Measurements from ENCODE around the gene DENND1A.

DENND1A gene

GRCh38 chr9:123377211-123377971 is 552.5 kb downstream of the DENND1A start:
- no peak for TF ChIP-seq EZH2phosphoT487 (conservative IDR thresholded peaks at IDR 0.05; ENCODE audit: low read length)
- TF ChIP-seq CTCF (IDR thresholded peaks at IDR 0.05; ENCODE audit: insufficient read depth, low read length, poor library complexity, severe bottlenecking), result no peak
- Histone ChIP-seq H3F3A (ENCODE audit: insufficient read depth) (no peaks in the 10 kb centered on the region), H3K27me3 (ENCODE audit: low read length) (no peaks in the 10 kb centered on the region), H3K36me3 (ENCODE audit: low read length) (no peaks in the 10 kb centered on the region), H3K27ac (ENCODE audit: low read depth, low read length) (no peak overlapping the region), H3K9me3 (ENCODE audit: insufficient read depth, low read length) (no peaks in the 10 kb centered on the region), H3K9me2 (replicated peaks; ENCODE audit: insufficient read depth, low read length) (no peaks in the 10 kb centered on the region), H4K20me1 (ENCODE audit: low read depth, low read length) (no peaks in the 10 kb centered on the region), H3K79me2 (ENCODE audit: insufficient read depth, low read length) (no peaks in the 10 kb centered on the region), H3K4me2 (ENCODE audit: low read depth, low read length, poor library complexity, severe bottlenecking) (no peak overlapping the region), H3K4me3 (ENCODE audit: insufficient read depth, low read length, poor library complexity, severe bottlenecking) (no peak overlapping the region), H2AFZ (ENCODE audit: low read depth, low read length, severe bottlenecking) (no peak overlapping the region), H3K9ac (ENCODE audit: low read length) (no peak overlapping the region)

GRCh38 chr9:123376218-123377071 is 553.5 kb downstream of the DENND1A start:
- Histone ChIP-seq H2AFZ (ENCODE audit: low read depth, low read length, severe bottlenecking) (no peak overlapping the region), H3K27ac (ENCODE audit: low read depth, low read length) (no peak overlapping the region), H3K4me2 (ENCODE audit: low read depth, low read length, poor library complexity, severe bottlenecking) (no peak overlapping the region), H4K20me1 (ENCODE audit: low read depth, low read length) (no peaks in the 10 kb centered on the region), H3F3A (ENCODE audit: insufficient read depth) (no peaks in the 10 kb centered on the region), H3K9me3 (ENCODE audit: insufficient read depth, low read length) (no peaks in the 10 kb centered on the region), H3K79me2 (ENCODE audit: insufficient read depth, low read length) (no peaks in the 10 kb centered on the region), H3K9ac (ENCODE audit: low read length) (no peak overlapping the region), H3K36me3 (ENCODE audit: low read length) (no peaks in the 10 kb centered on the region), H3K27me3 (ENCODE audit: low read length) (no peaks in the 10 kb centered on the region), H3K4me3 (ENCODE audit: insufficient read depth, low read length, poor library complexity, severe bottlenecking) (no peak overlapping the region), H3K9me2 (replicated peaks; ENCODE audit: insufficient read depth, low read length) (no peaks in the 10 kb centered on the region)
- TF ChIP-seq CTCF (IDR thresholded peaks at IDR 0.05; ENCODE audit: insufficient read depth, low read length, poor library complexity, severe bottlenecking) (no peak), EZH2phosphoT487 (conservative IDR thresholded peaks at IDR 0.05; ENCODE audit: low read length) (no peak)

DNA sequence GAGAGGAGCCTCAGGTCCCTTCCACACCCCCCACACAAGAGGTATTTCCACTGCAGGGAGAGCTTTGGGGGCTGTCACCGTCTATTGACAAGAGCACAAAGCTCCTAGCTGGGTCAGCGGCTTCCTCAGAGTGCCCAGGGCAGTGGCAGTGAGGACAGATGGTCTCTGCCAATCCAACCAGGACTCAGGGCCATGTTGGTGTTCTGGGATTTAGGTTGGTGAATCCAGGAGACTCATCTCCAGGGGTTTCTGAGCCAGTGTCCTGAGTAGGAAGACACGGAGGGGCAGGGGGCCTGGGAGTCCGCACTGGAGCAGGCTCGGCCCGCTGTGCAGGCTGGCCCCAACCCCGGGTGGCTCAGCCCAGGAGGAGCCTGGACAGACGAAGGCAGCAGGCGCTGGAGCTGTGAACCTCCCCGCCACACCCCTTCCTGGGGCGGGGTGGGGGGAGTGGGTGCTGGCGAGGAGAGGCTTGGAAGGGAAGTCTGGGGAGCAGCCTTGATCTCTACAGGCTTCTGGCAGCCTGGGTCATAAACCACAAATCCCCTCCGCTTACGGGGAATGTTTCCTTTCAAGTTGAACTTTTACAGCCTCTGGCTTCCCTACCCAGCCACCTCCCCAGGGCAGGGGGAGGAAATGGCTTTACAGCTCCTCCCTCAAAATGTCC is 554.3 kb downstream of the DENND1A start:
- no peak for TF ChIP-seq EZH2phosphoT487 (conservative IDR thresholded peaks at IDR 0.05; ENCODE audit: low read length)
- TF ChIP-seq CTCF (IDR thresholded peaks at IDR 0.05; ENCODE audit: insufficient read depth, low read length, poor library complexity, severe bottlenecking), result no peak
- H3K36me3 ChIP-seq (ENCODE audit: low read length), result no peaks in the 10 kb centered on the region
- no peak overlapping the region for H3K4me2 ChIP-seq (ENCODE audit: low read depth, low read length, poor library complexity, severe bottlenecking)
- no peak overlapping the region for H3K4me3 ChIP-seq (ENCODE audit: insufficient read depth, low read length, poor library complexity, severe bottlenecking)
- no peaks in the 10 kb centered on the region for H3K27me3 ChIP-seq (ENCODE audit: low read length)
- no peak overlapping the region for H2AFZ ChIP-seq (ENCODE audit: low read depth, low read length, severe bottlenecking)
- no peak overlapping the region for H3K9ac ChIP-seq (ENCODE audit: low read length)
- H3F3A ChIP-seq (ENCODE audit: insufficient read depth), result no peaks in the 10 kb centered on the region
- H3K9me2 ChIP-seq (replicated peaks; ENCODE audit: insufficient read depth, low read length), result no peaks in the 10 kb centered on the region
- no peaks in the 10 kb centered on the region for H3K9me3 ChIP-seq (ENCODE audit: insufficient read depth, low read length)
- H3K27ac ChIP-seq (ENCODE audit: low read depth, low read length), result no peak overlapping the region
- H3K79me2 ChIP-seq (ENCODE audit: insufficient read depth, low read length), result no peaks in the 10 kb centered on the region
- H4K20me1 ChIP-seq (ENCODE audit: low read depth, low read length), result no peaks in the 10 kb centered on the region

Data from SU-DHL-6 (cell line).